Measurements from ENCODE around the gene MAOA. TPM values are rescaled to one million over a fixed set of nuclear protein-coding genes. Genes with fewer than 3 reads are reported as not detected.

MAOA gene
- polyA plus RNA-seq, 1 donor from 2014 or later, result 1.3 TPM

- H4K20me1 ChIP-seq (ENCODE audit: insufficient read depth), result no peaks in the 10 kb centered on the region
- no peak overlapping the region for H3K27ac ChIP-seq (ENCODE audit: low read length)
- no peak overlapping the region for H2AFZ ChIP-seq (ENCODE audit: low read depth, low read length)
- H3K4me2 ChIP-seq (ENCODE audit: low read length), result no peak overlapping the region
- no peaks in the 10 kb centered on the region for H3K36me3 ChIP-seq (ENCODE audit: insufficient read depth, low read length)
- H3F3A ChIP-seq (ENCODE audit: insufficient read depth, low read length, poor library complexity, severe bottlenecking), result no peaks in the 10 kb centered on the region
- no peaks in the 10 kb centered on the region for H3K27me3 ChIP-seq (ENCODE audit: insufficient read depth, low read depth, low read length)
- H3K4me3 ChIP-seq (ENCODE audit: low read length), result no peak overlapping the region
- H3K9me3 ChIP-seq (ENCODE audit: low read length), result no peaks in the 10 kb centered on the region
- H3K9ac ChIP-seq (ENCODE audit: low read length), result no peak overlapping the region
- TF ChIP-seq POLR2AphosphoS5 (IDR thresholded peaks at IDR 0.05) (no peak), REST (IDR thresholded peaks at IDR 0.05; ENCODE audit: borderline replicate concordance) (no peak), TAF1 (IDR thresholded peaks at IDR 0.05; ENCODE audit: low read depth) (no peak), SMC3 (conservative IDR thresholded peaks at IDR 0.05; ENCODE audit: poor library complexity) (no peak), EP300 (conservative IDR thresholded peaks at IDR 0.05; ENCODE audit: poor library complexity, severe bottlenecking) (no peak)
- no peaks in the 10 kb centered on the region for H3K79me2 ChIP-seq (replicated peaks; ENCODE audit: insufficient read depth, low read length)
- H3K9me2 ChIP-seq (ENCODE audit: insufficient read depth, low read length), result no peaks in the 10 kb centered on the region
Measured at GRCh38 chrX:43702660-43703059, 46.6 kb downstream of the MAOA start.

GRCh38 chrX:43703211-43703791, 47.2 kb downstream of the MAOA start:
- H3K36me3 ChIP-seq (ENCODE audit: insufficient read depth, low read length), result no peaks in the 10 kb centered on the region
- no peak overlapping the region for H3K4me2 ChIP-seq (ENCODE audit: low read length)
- H3K79me2 ChIP-seq (replicated peaks; ENCODE audit: insufficient read depth, low read length), result no peaks in the 10 kb centered on the region
- no peak overlapping the region for H3K27ac ChIP-seq (ENCODE audit: low read length)
- H3K4me3 ChIP-seq (ENCODE audit: low read length), result no peak overlapping the region
- no peaks in the 10 kb centered on the region for H3K9me2 ChIP-seq (ENCODE audit: insufficient read depth, low read length)
- H3F3A ChIP-seq (ENCODE audit: insufficient read depth, low read length, poor library complexity, severe bottlenecking), result no peaks in the 10 kb centered on the region
- no peaks in the 10 kb centered on the region for H3K9me3 ChIP-seq (ENCODE audit: low read length)
- no peak overlapping the region for H2AFZ ChIP-seq (ENCODE audit: low read depth, low read length)
- H3K27me3 ChIP-seq (ENCODE audit: insufficient read depth, low read depth, low read length), result no peaks in the 10 kb centered on the region
- no peak for TF ChIP-seq CTCF (IDR thresholded peaks at IDR 0.05; ENCODE audit: poor library complexity, severe bottlenecking)
- peak; percentile 41 for TF ChIP-seq EP300 (conservative IDR thresholded peaks at IDR 0.05; ENCODE audit: poor library complexity, severe bottlenecking)
- TF ChIP-seq SMC3 (conservative IDR thresholded peaks at IDR 0.05; ENCODE audit: poor library complexity), result no peak
- TF ChIP-seq REST (IDR thresholded peaks at IDR 0.05; ENCODE audit: borderline replicate concordance), result peak; percentile 29
- TF ChIP-seq POLR2AphosphoS5 (IDR thresholded peaks at IDR 0.05), result peak; percentile 58
- no peaks in the 10 kb centered on the region for H4K20me1 ChIP-seq (ENCODE audit: insufficient read depth)
- no peak overlapping the region for H3K9ac ChIP-seq (ENCODE audit: low read length)
